Hematopoietic multipotent progenitor cell (in vitro differentiated cells): Measurements from ENCODE around the gene STX19. TPM values are rescaled to one million over a fixed set of nuclear protein-coding genes. Genes with fewer than 3 reads are reported as not detected.
"Not testable (repeated sequence)": the region's sequence is repeated elsewhere in the genome, so short reads cannot be mapped to it uniquely, and the experiment has no call there.

Source experiments
- DNase-seq, 3 donors: peaks; one replicate each; pipeline ENCODE4 v3.0.0-alpha.2; 2011 to 2015; ENCODE audit warnings: low read depth in 2 of 3, low spot score in 2 of 3
- total RNA-seq: library from RNA; depleted of rRNA; stranded (reverse); fragments of >200 nt; gene quantifications from one replicate; pipeline ENCODE4 v1.2.3, GENCODE V29; 2012

The STX19 gene, protein sequence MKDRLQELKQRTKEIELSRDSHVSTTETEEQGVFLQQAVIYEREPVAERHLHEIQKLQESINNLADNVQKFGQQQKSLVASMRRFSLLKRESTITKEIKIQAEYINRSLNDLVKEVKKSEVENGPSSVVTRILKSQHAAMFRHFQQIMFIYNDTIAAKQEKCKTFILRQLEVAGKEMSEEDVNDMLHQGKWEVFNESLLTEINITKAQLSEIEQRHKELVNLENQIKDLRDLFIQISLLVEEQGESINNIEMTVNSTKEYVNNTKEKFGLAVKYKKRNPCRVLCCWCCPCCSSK
- not detected for total RNA-seq

DNA sequence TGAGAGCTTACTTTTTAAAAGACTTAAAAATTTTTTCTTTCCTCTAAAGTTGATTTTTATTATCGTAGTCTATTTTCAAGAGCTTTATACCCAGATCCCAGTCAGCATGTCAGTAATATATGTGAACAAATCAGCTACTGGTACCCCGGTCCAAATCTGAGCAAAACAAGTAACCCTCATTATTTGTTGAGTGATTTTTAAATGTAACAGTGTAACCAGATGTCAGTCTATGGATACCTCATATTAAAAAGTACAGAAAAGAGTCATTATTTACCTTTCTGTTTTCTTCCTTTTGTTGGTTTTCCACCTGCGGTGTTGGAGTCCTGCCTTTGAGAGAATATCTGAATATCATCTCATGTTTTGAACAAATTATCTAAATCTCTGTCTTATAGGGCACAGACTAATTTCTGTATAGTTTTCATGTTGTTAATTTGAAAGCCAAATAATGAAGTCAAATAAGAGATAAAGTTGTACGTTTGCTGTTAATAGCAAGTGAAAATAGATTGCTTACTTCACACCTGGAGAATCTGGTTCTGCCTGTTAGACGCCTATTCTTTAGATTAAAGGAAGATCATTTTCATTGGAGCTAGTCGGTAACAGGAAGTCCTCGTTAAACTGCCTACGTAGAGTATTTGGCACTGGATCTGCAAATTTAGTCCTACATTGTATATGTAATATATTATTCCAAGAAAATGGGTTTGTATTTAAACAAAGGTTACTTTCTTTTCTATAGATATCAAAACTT is at the start of gene STX19:
TSS of gene STX19 (minus strand) at position 505 of the 745 bp plus-strand sequence. CDS start 13,328 bp downstream, outside the sequence.
- no peak for DNase-seq

DNA sequence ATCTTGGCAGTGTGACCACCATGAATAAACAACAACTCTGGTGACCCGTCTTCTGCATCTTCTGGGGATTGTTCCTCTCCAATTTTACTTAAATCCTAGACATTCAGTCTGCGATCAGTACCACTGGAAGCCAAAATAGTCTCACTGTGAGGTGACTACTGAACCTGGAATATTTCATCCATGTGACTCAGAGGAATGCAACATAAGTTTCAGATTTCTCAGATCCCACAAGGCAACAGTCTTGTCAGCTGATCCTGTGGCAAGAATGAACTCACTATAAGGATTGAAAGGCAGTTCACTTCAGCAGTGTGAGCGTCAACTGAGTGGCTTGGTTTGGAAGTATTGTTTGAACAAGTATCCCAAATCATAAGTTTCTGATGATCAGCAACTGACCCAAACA is 47.7 kb upstream of the STX19 start:
- no peak for DNase-seq

DNA sequence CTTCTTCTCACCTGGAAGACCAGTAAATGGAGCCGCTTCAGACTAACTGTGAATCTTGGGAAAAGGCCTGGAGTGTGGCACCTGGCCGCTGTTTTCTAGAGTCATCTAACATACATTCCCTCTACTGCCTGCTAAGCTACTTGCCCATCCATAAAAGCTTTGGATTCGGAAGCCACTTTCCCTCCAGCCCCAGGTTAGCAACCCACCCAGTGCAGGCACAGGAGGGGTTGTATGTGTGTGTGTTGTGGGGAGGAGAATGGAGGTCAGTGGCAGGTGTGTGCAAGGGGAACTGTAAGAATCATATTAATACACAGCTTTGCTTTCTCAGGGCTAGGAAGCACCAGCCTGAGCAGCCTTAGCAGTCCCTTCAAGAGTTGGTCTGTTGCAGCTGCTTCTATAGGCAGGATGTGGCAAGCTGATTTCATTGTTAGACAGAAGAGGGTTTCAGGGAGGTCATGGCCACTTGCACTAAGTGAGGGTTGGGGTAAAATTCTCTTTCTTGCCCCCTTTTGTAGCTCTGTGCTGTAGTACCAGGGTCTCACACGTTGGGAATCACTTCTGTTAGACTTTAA is 43.4 kb upstream of the STX19 start:
- no peak for DNase-seq

DNA sequence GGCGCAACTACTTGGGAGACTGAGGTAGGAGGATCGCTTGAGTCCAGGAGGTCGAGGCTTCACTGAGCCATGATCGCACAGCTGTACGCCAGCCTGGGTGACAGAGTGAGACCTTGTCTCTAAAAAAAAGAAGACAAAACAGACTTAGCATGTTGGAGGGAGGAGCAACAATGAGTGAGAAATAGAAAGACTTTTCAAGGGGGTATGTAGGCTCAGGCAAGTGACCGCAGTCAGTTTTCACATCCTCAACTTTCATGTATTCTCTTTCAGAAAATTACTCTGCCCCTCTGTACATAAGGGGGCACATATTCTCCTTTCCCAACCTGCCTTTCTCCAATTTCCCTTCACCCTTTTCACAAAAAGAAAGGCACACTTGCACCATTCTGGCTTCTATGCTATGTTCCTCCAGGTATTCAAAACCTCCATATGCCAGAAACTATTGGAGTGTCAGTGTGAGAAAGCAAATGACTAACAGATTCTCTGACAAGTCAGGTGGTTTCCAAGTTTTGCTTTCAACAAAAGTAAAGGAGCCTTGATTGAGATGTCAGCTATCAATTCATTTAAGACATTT is 42.0 kb upstream of the STX19 start:
- no peak for DNase-seq

DNA sequence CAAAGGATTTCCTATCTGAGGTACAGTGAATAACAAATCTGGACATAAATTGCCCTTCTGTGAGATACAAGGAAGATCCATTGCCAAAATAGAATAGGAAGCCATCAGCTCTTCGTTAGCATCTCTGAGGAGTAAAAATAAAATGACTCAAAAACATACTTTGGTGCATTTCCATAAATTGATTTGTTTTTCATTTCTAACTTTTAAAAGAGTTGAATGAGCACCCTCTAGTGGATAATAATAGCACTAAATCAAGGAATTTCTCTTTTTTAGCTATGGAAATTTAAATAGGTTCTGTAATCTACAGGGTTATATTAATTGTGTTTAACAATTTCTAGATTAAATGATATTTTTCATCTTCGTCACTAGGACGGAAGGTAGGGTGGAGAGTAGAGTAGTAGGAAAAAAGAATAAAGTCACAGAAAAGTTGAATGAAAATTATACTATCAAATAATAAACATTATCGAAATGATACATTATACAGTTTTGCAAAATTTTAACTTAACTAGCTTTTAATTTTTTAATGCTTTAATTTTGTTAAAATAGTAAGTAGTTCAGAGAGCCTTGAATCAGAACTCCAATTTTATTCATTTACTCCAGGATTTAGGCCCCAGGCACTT is 40.9 kb upstream of the STX19 start:
- peak in 2 of 3 donors; percentile 8 to 51 for DNase-seq

DNA sequence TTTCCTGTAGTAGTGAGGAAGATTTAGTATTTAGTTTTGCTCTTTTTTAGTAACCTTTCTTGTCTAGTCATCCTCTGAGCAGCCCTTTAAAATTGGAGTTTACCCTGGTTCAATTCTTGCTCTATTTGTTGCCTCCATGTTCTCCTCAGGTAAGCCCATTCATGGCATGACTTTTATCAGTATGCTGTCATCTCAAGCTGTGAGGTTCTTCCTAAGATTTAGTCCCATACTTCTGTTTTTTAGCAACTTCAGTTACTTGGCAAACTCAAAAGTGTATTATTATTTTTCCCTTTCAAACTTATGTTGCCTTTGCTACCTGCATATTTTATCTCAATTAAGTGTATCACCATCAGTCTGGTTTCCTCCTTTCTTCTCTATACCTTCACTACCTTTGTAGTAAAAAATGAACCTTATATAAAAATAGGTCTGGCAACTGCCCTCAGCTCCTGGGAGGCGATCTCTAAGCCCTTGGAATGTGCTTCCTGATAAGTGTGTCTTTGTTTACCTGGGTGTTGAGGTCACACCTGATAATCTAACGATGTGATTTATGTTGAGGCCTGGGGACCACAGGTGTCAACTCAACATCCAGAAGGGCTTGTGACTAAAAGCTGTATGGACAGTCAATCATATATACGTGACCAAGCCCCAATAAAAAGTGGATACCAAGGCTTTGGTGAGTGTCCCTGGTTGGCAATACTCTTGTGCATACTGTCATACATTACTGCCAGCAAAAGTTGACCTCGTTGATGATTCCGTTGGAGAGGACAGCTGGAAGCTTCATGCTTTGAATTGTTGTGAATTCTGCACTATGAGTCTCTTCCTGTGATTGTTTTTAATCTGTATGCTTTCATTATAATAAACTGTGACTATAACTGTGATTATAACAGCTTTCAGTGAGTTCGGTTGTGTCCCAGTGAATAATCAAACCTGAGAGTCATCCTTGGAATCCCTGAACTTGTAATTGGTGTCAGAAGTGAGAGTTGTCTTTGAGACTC is 38.4 kb upstream of the STX19 start:
- DNase-seq = no peak

DNA sequence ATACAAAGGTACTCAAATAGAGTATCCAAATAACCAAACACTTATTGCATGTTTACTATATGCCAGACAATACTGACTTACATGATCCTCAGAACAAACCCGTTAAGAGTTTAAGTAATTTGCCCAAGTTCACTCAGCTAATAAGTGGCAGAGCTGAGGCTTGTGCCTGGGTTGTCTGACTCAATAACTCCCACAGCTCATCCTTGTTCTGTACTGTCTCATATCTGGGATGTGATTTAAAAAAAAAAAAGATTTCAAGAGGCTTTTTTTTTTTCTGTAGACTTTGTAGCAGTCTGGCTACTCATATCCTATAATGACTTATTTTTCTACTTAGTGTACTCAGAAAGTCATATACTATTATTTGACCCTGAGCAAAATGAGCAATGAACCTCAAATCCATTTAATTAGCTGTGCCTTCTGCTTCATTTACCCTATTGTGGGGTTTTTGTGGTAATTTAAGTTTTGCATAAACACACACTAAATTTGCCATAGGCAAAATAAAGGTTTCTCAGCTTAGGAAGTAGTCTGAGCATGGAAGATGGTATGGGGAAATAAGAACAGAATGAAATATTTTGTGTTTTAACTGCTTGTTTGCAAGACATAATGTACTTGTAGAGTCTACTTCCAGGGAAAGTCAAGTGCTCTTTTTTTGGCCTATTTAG is 37.6 kb upstream of the STX19 start:
- no peak for DNase-seq

DNA sequence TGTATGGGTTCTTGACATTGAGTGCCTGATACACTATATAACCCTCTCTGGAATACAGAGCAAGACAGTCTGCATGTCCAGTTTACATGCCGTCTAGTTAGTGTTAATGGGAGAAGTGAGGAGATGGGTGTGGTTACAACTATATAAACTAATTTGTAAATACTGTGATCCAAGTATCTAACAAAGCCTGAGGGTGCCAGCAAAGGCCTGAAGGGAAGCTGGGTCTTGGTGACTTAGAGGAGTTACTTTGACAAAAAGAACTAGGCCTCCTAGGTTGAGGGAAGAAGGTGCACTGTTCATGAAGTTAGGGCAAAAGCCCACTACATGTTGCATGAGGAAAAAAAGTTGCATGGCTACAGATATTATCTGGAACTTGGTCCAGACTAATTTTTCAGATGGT is 36.7 kb upstream of the STX19 start:
- no peak for DNase-seq

DNA sequence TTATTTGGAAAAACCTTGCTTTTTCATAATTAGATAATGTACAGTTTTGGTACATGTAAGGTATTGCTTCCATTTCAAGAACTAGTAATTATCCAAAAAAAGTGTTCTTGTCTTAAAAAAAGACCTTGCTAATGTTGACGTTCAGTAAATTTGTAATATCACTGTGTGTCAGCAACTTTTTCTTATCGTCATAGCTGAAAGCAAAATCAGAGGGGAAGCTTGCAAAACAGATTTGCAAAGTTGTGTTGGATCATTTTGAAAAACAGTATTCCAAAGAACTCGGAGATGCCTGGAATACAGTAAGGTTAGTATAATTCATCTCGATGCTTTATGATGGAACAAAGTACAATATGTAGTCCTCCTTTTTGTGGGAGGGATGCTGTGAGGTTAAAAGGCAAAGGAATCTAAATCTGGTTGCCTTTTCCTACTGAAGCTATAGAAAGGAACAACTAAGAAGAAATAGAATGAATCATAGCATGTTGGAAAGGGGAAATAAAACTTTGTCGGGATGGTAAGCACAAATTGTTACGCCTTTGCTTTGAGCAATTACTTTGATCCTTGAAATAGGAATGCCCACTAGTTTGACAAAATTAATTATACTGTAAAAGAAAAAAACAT is 36.0 kb upstream of the STX19 start:
- peak in 1 of 3 donors; percentile 27 for DNase-seq

DNA sequence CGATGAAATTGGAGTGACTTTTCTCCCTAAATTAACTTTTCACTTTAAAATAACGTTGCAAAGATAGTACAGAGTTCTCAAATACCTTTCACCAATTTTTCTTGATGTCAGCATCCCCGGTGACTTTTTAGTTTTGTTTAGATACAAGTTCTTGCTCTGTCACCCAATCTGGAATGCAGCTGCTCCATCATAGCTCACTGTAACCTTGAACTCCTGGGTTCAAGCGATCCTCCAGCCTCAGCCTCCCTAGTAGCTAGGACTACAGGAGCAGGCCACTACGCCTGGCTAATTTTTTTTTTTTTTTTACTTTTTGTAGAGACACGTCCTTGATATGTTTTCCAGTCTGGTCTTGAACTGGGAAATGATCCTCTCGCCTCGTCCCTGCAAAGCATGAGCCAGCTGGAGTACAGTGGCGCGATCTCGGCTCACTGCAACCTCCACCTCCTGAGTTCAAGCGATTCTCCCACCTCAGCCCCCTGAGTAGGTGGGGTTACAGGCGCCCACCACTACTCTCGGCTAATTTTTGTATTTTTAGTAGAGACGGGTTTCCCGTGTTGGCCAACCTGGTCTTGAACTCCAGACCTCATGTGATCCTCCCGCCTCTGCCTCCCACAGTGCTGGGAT is 35.2 kb upstream of the STX19 start:
- DNase-seq = no peak

DNA sequence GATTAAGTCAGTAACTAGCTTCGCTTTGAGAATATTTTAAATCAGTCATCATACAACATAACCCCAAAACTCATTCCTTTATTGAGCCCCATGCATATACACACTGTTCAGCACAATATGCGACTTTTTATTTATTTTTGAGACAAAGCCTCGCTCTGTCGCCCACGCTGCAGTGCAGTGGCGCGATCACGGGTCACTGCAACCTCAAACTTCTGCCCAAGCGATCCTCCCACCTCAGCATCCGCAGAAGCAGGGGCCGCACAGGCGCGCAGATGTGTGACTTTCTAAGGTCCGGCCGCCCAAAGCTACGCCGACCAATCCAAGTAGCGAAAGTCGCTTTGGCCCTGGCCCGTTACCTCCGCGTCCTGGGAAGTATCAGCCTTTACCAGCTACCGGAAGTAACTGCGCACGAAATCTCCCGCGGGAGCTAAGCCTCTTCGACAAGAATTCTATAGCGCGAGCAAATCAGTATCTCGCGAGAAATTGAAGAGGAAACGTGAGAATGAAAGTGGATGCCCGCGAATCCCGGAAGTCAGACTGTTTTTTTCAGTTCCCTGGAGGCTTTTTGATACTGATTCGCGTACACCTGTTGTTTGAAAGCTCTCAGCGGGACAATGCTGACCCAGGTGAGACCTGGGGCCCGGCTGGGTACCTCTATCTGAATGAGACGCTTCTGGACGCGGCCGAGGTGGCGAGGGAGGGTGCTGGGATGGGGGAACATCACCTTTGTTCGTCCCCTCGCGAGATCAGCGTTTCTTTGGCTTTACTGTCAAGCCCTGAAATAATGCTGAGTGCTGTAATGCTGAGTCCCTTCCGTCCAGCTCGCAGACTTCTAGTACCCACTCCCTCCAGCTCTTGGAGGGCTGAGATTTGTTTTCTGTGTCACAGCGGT is 34.4 kb upstream of the STX19 start, which contains the start of the genes DHFR2 and NSUN3:
TSS of gene DHFR2 (minus strand) at position 404 of the 892 bp plus-strand sequence. CDS start 1,405 bp downstream, outside the sequence.
TSS of gene NSUN3 (plus strand) at position 549 of the 892 bp plus-strand sequence. CDS start at position 615, 66 bp downstream.
- DNase-seq = peak; percentile 82 to 97 (median 94)

DNA sequence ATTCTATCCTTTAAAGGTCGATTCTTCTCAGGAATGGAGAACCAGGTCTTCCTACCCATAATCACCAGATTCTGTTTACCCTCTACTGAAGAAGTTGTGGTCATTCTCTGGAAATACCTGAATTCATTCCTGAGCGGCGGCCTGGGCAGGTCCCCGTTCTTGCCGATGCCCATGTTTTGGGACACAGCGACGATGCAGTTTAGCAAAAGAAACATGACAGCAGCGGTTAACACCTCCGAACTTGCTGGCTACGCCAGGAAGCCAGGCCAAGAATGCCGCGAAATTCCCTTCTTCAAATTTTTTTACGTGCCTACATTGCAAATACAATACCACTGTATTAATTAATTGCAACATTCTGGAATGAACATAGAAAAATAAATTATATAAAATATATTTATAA is 32.9 kb upstream of the STX19 start:
- DNase-seq = no peak

DNA sequence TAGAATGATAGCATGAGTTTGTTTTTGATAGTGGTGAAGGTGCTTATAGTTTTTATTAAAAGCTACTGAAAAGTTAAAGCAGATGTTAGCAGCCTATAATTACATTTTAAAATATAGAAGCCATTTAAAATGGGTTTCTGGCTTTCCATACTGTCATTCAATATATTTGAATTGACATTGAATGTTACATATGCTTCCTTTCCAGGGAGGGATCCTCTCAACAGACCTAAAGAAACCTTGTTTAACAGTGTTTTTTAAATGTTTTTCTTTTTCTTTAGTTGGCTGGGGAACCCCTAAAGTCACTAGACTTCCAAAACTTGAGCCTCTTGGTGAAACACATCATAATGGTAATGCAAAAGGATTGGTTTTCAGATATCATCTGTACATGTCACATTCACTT is 22.1 kb upstream of the STX19 start:
- no peak for DNase-seq

DNA sequence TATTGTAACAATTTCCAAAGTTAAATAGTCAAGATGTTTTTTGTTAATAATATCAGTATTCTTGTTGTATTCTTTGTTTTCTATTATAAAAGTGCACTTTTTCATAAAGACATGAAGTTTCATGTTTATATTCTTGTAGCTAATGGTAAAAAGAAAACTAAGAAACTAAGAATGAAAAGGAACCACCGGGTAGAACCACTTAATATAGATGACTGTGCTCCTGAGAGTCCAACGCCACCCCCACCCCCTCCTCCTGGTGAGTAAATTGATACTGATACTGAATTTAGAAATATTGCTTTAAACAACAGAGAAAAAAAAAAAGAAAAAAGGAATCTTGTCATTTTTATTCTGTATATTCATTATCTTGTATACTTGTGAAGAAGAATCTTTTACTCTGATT is 20.9 kb upstream of the STX19 start:
- DNase-seq = no peak

DNA sequence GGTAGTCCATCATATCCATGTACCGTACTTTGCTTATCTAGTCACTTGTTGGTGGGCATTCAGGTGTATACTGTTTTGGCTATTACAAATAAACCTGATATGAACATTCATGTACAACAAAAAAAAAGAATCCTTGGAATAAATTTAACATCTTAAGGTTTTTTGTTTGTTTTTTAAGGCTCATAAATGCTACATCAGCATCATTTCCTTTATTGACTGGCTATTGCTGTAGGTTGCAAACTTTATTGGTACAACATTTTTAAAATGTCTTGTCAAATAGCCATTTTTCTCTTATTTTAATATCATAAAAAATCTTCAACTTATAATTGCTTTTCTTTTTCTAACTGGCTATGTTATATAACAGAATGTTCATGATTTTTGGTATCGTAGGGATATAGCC is 18.1 kb upstream of the STX19 start:
- no peak for DNase-seq

DNA sequence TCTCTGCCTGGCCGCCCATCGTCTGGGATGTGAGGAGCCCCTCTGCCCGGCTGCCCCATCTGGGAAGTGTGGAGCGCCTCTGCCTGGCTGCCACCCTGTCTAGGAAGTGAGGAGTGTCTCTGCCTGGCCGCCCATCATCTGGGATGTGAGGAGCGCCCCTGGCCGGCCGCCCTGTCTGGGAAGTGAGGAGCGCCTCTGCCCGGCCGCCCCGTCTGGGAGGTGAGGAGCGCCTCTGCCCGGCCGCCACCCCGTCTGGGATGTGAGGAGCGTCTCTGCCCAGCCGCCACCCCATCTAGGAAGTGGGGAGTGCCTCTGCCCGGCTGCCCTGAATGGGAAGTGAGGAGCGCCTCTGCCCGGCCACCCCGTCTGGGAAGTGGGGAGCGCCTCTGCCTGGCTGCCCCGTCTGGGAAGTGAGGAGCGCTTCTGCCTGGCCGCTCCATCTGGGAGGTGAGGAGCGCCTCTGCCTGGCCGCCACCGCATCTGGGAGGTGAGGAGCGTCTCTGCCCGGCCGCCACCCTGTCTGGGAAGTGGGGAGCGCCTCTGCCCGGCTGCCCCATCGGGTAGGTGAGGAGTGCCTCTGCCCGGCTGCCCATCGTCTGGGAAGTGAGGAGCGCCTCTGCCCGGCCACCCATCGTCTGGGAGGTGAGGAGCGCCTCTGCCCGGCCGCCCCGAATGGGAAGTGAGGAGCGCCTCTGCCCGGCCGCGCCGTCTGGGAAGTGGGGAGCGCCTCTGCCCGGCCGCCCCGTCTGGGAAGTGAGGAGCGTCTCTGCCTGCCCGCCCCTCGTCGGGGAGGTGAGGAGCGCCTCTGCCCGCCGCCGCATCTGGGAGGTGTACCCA is 15.9 kb upstream of the STX19 start:
- DNase-seq = not testable (repeated sequence)
